ENCODE results near the gene COL8A2. TPM values are rescaled to one million over a fixed set of nuclear protein-coding genes. Genes with fewer than 3 reads are reported as not detected.

The COL8A2 gene
- total RNA-seq, 4 donors from 2014 or later = 0.83 to 1.3 (median 1.1) TPM

GRCh38 chr1:36154765-36155407 lies 29.9 kb upstream of the COL8A2 start:
- Histone ChIP-seq H3K27me3 (no peaks in the 10 kb centered on the region), H3K4me3 (peak overlapping the region; percentile 98 to 100 (median 99)), H3K9me3 (no peaks in the 10 kb centered on the region), H3K36me3 (no peaks in the 10 kb centered on the region), H3K4me1 (peaks cover 0 to 54% (median 51%) of the 10 kb centered on the region in 4 donors), H3K27ac (peak overlapping the region; percentile 97 to 100 (median 98))
- TF ChIP-seq, protein P1, sequence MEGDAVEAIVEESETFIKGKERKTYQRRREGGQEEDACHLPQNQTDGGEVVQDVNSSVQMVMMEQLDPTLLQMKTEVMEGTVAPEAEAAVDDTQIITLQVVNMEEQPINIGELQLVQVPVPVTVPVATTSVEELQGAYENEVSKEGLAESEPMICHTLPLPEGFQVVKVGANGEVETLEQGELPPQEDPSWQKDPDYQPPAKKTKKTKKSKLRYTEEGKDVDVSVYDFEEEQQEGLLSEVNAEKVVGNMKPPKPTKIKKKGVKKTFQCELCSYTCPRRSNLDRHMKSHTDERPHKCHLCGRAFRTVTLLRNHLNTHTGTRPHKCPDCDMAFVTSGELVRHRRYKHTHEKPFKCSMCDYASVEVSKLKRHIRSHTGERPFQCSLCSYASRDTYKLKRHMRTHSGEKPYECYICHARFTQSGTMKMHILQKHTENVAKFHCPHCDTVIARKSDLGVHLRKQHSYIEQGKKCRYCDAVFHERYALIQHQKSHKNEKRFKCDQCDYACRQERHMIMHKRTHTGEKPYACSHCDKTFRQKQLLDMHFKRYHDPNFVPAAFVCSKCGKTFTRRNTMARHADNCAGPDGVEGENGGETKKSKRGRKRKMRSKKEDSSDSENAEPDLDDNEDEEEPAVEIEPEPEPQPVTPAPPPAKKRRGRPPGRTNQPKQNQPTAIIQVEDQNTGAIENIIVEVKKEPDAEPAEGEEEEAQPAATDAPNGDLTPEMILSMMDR (IDR thresholded peaks at IDR 0.05) = no peak
- no peak for TF ChIP-seq POLR2A (IDR thresholded peaks at IDR 0.05)
- DNase-seq = no peak

DNA sequence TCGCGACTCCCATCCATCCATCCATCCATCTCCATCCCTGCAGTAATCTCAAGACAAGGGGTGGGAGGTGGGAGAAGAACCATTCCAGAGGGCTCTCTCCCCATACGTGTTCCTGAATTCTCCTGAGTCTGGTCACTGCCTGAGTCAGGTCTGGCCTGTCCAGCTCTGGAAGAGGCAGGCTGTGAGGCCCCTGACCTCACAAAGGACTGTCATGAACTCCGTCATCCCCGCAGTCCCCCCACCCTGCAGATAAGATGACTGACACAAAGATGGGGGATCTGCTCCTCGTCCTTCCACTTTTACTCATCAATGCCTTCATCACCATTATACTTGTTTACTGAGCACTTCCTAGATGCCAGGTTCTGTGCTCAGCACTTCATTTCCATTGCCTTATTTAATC lies 29.3 kb upstream of the COL8A2 start:
- no peaks in the 10 kb centered on the region for H3K27me3 ChIP-seq
- H3K4me3 ChIP-seq = no peak overlapping the region
- no peaks in the 10 kb centered on the region for H3K9me3 ChIP-seq
- DNase-seq = no peak
- H3K27ac ChIP-seq = peak overlapping the region in 1 of 4 donors; percentile 97
- H3K36me3 ChIP-seq = no peaks in the 10 kb centered on the region
- TF ChIP-seq, protein P1 (IDR thresholded peaks at IDR 0.05) = no peak
- no peak for TF ChIP-seq POLR2A (IDR thresholded peaks at IDR 0.05)
- H3K4me1 ChIP-seq = peaks cover 0 to 51% (median 48%) of the 10 kb centered on the region in 4 donors

DNA sequence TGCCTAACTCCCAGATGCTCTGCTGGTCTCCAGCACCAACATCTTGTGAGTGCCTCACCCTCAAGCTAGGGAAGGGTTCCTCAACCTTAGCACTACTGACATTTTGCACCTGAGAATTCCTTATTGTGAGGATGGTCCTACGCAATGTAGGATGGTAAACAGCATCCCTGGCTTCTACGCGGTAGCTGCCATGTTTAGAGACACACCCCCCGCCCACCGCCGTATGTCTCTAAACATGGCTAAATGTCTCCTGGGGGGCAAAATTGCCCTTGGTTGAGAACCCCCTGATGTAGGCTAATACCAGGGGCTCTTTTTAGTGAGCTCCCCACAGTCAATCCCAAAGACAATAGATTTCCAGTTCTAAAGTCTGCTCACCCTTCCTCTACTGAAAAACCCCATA lies 28.5 kb upstream of the COL8A2 start:
- Histone ChIP-seq H3K36me3 (no peaks in the 10 kb centered on the region), H3K27ac (no peak overlapping the region), H3K4me3 (no peak overlapping the region), H3K9me3 (no peaks in the 10 kb centered on the region), H3K4me1 (peaks cover 0 to 46% (median 43%) of the 10 kb centered on the region in 4 donors), H3K27me3 (no peaks in the 10 kb centered on the region)
- TF ChIP-seq POLR2A (IDR thresholded peaks at IDR 0.05) = no peak
- TF ChIP-seq, protein P1 (IDR thresholded peaks at IDR 0.05) = no peak
- DNase-seq = no peak

- TF ChIP-seq POLR2A (IDR thresholded peaks at IDR 0.05) = no peak
- TF ChIP-seq, protein P1 (IDR thresholded peaks at IDR 0.05) = no peak
- Histone ChIP-seq H3K4me3 (no peak overlapping the region), H3K36me3 (no peaks in the 10 kb centered on the region), H3K27me3 (no peaks in the 10 kb centered on the region), H3K27ac (peak overlapping the region; percentile 88 to 92 (median 88)), H3K9me3 (no peaks in the 10 kb centered on the region), H3K4me1 (peaks cover 4 to 44% (median 33%) of the 10 kb centered on the region in 4 donors)
- peak in 2 of 3 donors; percentile 79 to 81 for DNase-seq
Measured at GRCh38 chr1:36151845-36152203, 26.8 kb upstream of the COL8A2 start.

GRCh38 chr1:36151134-36151844 lies 26.3 kb upstream of the COL8A2 start:
- no peaks in the 10 kb centered on the region for H3K27me3 ChIP-seq
- peaks cover 4 to 44% (median 33%) of the 10 kb centered on the region in 4 donors for H3K4me1 ChIP-seq
- DNase-seq = no peak

More at GRCh38 chr1:36151134-36151844, 26.3 kb upstream of the COL8A2 start:
- Histone ChIP-seq H3K4me3 (peak overlapping the region in 2 of 4 donors; percentile 21 to 29), H3K36me3 (no peaks in the 10 kb centered on the region), H3K9me3 (no peaks in the 10 kb centered on the region), H3K27ac (peak overlapping the region; percentile 88 to 92 (median 88))
- TF ChIP-seq, protein P1 (IDR thresholded peaks at IDR 0.05) = no peak
- no peak for TF ChIP-seq POLR2A (IDR thresholded peaks at IDR 0.05)
